ENCODE results near the gene PCSK7. TPM values are rescaled to one million over a fixed set of nuclear protein-coding genes. Genes with fewer than 3 reads are reported as not detected.

PCSK7 gene
- total RNA-seq, 2 donors from 2014 or later, result 25.3 to 32.8 TPM

DNA sequence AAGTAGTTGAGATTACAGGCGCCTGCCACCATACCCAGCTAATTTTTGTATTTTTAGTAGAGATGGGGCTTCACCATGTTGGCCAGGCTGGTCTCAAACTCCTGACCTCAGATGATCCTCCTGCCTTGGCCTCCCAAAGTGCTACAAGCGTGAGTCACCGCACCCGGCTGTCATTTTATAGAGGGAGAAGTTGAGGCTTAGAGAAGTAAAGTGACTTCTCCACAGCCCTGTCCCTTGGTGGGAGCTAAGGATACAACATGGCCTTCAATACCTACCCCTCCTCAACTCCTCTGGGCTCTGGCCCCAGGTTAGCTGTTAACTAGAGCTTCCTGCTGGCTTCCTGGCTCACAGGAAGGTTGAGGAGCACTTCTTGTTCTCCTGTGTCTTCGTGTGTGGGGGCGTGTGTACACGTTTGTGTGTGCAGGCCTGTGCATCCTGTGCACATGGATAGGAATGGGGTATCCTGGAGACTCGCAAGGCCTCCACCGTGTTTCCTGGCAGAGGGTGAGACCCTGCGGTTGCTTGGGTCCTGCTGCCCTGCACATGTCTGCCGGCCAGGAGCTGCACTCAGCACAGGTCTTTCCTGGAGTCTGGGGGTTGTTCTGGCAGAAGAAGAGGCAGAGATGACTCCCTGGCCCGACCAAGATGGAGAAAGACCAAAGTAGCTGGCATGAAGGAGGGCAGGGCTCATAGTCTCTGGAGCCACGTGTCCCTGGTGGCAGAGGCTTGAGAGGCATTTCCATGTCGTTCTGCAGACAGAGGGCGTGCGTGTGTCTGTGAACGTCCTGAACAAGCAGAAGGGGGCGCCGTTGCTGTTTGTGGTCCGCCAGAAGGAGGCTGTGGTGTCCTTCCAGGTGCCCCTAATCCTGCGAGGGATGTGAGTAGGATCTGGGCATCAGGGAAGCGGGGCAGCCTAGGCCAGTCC is 51.0 kb downstream of the PCSK7 start:
- peak; percentile 88 for DNase-seq (ENCODE audit: low spot score)
- H3K4me1 ChIP-seq, result peaks cover 0 to 30% of the 10 kb centered on the region in 2 donors
- peaks cover 24% of the 10 kb centered on the region for H3K36me3 ChIP-seq
- H3K27me3 ChIP-seq, result no peaks in the 10 kb centered on the region
- no peaks in the 10 kb centered on the region for H3K9me3 ChIP-seq
- TF ChIP-seq, protein P1, sequence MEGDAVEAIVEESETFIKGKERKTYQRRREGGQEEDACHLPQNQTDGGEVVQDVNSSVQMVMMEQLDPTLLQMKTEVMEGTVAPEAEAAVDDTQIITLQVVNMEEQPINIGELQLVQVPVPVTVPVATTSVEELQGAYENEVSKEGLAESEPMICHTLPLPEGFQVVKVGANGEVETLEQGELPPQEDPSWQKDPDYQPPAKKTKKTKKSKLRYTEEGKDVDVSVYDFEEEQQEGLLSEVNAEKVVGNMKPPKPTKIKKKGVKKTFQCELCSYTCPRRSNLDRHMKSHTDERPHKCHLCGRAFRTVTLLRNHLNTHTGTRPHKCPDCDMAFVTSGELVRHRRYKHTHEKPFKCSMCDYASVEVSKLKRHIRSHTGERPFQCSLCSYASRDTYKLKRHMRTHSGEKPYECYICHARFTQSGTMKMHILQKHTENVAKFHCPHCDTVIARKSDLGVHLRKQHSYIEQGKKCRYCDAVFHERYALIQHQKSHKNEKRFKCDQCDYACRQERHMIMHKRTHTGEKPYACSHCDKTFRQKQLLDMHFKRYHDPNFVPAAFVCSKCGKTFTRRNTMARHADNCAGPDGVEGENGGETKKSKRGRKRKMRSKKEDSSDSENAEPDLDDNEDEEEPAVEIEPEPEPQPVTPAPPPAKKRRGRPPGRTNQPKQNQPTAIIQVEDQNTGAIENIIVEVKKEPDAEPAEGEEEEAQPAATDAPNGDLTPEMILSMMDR (IDR thresholded peaks at IDR 0.05), result peak; percentile 52 to 78
- H3K4me3 ChIP-seq, result no peak overlapping the region
- peak overlapping the region; percentile 32 to 95 for H3K27ac ChIP-seq

DNA sequence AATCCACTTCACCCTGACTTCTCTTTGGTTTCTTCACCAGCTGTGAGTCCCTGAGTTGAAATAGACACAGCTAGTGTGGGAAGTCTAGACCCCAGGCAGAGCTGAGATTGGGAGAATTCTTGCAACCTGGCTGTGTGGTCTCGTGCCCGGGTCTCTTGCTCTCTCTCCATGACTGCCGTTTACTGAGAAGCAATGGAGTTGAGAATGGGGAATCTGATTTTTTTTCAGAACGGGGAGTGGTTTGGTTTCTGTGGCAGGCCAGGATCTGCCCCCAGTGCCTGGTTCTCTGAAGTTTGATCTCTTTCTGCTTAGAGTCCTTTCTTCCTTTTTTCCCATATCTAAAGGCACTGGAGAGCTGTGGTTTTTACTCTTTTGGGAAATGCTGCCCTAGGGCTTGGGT is 51.9 kb downstream of the PCSK7 start:
- peak overlapping the region; percentile 11 to 85 for H3K4me3 ChIP-seq
- no peaks in the 10 kb centered on the region for H3K27me3 ChIP-seq
- H3K4me1 ChIP-seq, result peaks cover 0 to 30% of the 10 kb centered on the region in 2 donors
- TF ChIP-seq, protein P1 (IDR thresholded peaks at IDR 0.05), result no peak
- peak overlapping the region; percentile 95 to 96 for H3K27ac ChIP-seq
- no peaks in the 10 kb centered on the region for H3K9me3 ChIP-seq
- peaks cover 15% of the 10 kb centered on the region for H3K36me3 ChIP-seq
- peak; percentile 58 for DNase-seq (ENCODE audit: low spot score)

DNA sequence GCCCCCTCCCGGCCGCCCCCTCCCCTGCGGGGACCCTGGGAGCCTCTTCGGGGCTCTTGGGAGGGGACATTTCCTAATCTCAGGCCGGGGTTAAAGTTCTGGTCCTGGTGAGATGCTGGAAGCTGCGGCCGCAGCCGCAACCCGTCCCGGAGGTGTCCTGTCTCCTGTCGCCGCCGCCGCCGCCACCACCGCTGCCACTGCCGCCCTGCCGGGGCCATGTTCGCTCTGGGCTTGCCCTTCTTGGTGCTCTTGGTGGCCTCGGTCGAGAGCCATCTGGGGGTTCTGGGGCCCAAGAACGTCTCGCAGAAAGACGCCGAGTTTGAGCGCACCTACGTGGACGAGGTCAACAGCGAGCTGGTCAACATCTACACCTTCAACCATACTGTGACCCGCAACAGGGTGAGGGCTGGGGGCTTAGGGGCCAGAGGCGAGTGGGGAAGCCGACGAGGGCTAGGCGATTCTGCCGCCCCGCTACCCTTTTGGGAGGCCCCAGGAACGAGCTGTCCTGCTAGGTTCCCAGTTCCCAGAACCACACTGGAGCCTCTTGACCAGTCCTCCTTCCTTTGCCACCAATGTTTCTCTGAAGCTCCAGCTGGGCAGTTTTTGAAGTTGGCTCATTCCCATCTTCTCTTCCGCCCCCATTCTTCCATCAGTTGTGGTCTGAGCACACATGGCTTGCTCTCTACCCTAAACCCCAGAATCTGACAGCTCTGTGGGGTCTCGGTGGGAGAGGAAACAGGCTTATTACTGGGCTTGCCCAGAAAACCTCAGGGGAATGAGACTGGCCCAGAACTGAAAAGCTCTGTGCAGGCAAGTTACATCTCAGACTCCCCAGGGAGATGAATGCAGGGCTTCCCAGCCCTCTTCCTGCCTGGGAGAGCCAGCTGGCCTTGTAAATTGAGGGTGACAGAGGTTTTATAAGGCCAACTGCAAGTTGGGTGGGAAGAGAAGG is 52.5 kb downstream of the PCSK7 start:
- H3K27me3 ChIP-seq, result no peaks in the 10 kb centered on the region
- peak; percentile 62 for DNase-seq (ENCODE audit: low spot score)
- peaks cover 0 to 30% of the 10 kb centered on the region in 2 donors for H3K4me1 ChIP-seq
- no peaks in the 10 kb centered on the region for H3K9me3 ChIP-seq
- H3K4me3 ChIP-seq, result peak overlapping the region; percentile 69 to 85
- TF ChIP-seq, protein P1 (IDR thresholded peaks at IDR 0.05), result no peak
- peak overlapping the region; percentile 95 to 96 for H3K27ac ChIP-seq
- peaks cover 15% of the 10 kb centered on the region for H3K36me3 ChIP-seq

DNA sequence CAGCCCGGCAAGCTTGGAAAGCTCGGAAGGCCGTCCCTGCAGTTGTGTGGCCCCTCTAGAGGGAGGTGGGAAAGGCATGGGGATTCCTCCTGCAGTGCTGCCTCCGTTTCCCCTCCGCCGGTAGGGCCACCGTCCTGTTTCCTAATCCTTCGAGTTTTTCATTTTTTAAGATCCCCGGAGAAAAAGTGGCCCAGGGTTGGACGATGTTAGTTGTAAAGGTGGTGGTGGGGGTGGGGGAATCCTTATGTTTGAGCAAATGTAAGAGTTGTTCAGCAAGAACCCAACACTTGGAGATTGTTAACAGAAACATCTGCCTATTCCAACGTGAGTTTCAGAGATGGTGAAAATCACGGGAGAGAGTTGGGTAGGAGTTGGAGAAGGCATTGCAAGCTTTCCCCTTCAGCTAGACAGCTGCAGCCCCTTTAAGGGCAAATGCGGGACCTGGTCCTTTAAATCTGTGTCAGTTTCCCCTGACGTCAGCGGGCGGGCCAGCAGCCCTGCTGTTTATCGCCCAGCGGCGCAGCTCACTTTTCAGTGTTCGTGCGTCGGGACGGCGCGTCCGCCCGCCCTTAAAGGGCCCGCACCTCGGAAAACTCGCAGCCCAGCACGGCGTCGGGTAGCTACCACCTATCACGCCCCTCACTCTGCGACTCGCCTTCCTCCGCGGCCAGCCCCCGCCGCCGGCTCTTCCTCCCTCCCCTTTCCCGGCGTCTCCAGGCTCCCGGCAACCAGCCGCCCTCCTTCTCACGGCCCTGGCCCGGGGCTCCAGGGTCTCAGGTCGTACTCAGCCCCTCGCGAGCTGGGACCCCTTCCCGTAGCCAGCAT is 53.5 kb downstream of the PCSK7 start, which contains the start of gene SIDT2:
SIDT2 (plus strand) TSS at position 534 of the 825 bp plus-strand sequence. CDS start 521 bp downstream, outside the sequence.
- Histone ChIP-seq H3K4me1 (peaks cover 0 to 37% of the 10 kb centered on the region in 2 donors), H3K4me3 (peak within 1 kb of the TSS; percentile 69 to 85)

More for the DNA sequence above, 53.5 kb downstream of the PCSK7 start, which contains the start of gene SIDT2:
- no peaks in the 10 kb centered on the region for H3K27me3 ChIP-seq
- TF ChIP-seq, protein P1 (IDR thresholded peaks at IDR 0.05), result no peak
- H3K27ac ChIP-seq, result peak within 1 kb of the TSS; percentile 95 to 96
- DNase-seq (ENCODE audit: low spot score), result peak; percentile 97
- peaks cover 15% of the 10 kb centered on the region for H3K36me3 ChIP-seq
- H3K9me3 ChIP-seq, result no peaks in the 10 kb centered on the region

Data from right atrium auricular region (tissue), 2 donors.